Aorta (tissue), 5 donors: ENCODE data around the gene PLEKHG7. TPM values are rescaled to one million over a fixed set of nuclear protein-coding genes. Genes with fewer than 3 reads are reported as not detected.
A peak's percentile ranks its signal among the peaks of the same experiment; 100 is the strongest.
"Not testable (repeated sequence)": the region's sequence is repeated elsewhere in the genome, so short reads cannot be mapped to it uniquely, and the experiment has no call there.

ENCODE experiments used
- ATAC-seq: fragments of 200-7000 bp; cut with Tn5 transposase; one replicate; pipeline ENCODE4 v1.9.1; 2022; ENCODE audit warnings: moderate library complexity; ENCODE audit not compliant: low FRiP score
- DNase-seq, 2 donors: peaks; one replicate each; pipeline ENCODE4 v3.0.0-alpha.2; 2020
- H3K27ac ChIP-seq, 2 donors: one replicate each; pipeline ENCODE4 v1.5.1; 2013; ENCODE audit warnings: low read length in 2 of 2, mild to moderate bottlenecking in 2 of 2, moderate library complexity in 2 of 2, control low read depth in 1 of 2, inconsistent platforms in 1 of 2, low read depth in 1 of 2
- H3K27me3 ChIP-seq, 2 donors: one replicate each; pipeline ENCODE4 v1.6.1; 2013; ENCODE audit warnings: control low read depth in 1 of 2, low read length in 1 of 2, mild to moderate bottlenecking in 1 of 2, moderate library complexity in 1 of 2; ENCODE audit not compliant: insufficient read depth in 2 of 2, control insufficient read depth in 1 of 2
- H3K36me3 ChIP-seq, 2 donors: one replicate each; pipeline ENCODE4 v1.6.1; 2013; ENCODE audit warnings: control low read depth in 1 of 2, low read length in 1 of 2, mild to moderate bottlenecking in 1 of 2; ENCODE audit not compliant: insufficient read depth in 2 of 2, control insufficient read depth in 1 of 2
- H3K4me1 ChIP-seq, 2 donors: one replicate each; pipeline ENCODE4 v1.6.1; 2013; ENCODE audit warnings: low read length in 2 of 2, control low read depth in 1 of 2, mild to moderate bottlenecking in 1 of 2, moderate library complexity in 1 of 2; ENCODE audit not compliant: insufficient read depth in 2 of 2, control insufficient read depth in 1 of 2
- H3K4me3 ChIP-seq, 2 donors: one replicate each; pipeline ENCODE4 v1.5.1; 2013; ENCODE audit warnings: low read length in 2 of 2, control low read depth in 1 of 2, mild to moderate bottlenecking in 1 of 2
- H3K9me3 ChIP-seq: one replicate; pipeline ENCODE4 v1.6.1; 2013; ENCODE audit warnings: mild to moderate bottlenecking, low read length; ENCODE audit not compliant: control insufficient read depth
- WGBS, 2 donors: extraction: QIAGEN DNeasy Blood & Tissue Kit; methylation state at CpG; one replicate each; pipeline ENCODE4 v1.1.7; 2013; 5-methylcytosine and 5-hydroxymethylcytosine counted together
- intact Hi-C, 2 donors: fragments of 100-400 bp; cut with DNase I; formaldehyde crosslinking; loops; one replicate each; pipeline versions ENCODE4 v1.14.2 to v1.15.0; 2022
- polyA plus RNA-seq, 2 donors: library from polyadenylated mRNA; stranded (reverse); fragments of 200-250 nt; gene quantifications; one replicate each; pipeline ENCODE4 v1.2.3, GENCODE V29; 2013
- total RNA-seq, 2 donors: library from RNA; stranded (reverse); fragmentation: NEBNext Ultra II Directional; extraction: Animal tissue kit (Norgen Biotek cat#: 25700); gene quantifications; one replicate each; pipeline ENCODE4 v1.2.1, GENCODE V29; 2021
- donor health status: healthy with polysubstance abuse.
- donor health status: Bipolar disorder and iron deficiency.
- donor health status: DM: no; HTN: no; CAD: no.
- donor health status: DM: no; HTN: no; CAD: no.
- donor health status: DM: yes; HTN: yes; CAD: no.

The PLEKHG7 gene
- total and polyA plus RNA-seq, 4 donors = not detected

GRCh38 chr12:92668739-92669138 is 34.0 kb upstream of the PLEKHG7 start:
- no peak overlapping the region for H3K27ac ChIP-seq

GRCh38 chr12:92671524-92671923 is 31.3 kb upstream of the PLEKHG7 start:
- intact Hi-C loops = not testable (repeated sequence)
- 96 to 97% methylated on average over 11 of the region's 11 CpGs for WGBS, 2 donors

More at GRCh38 chr12:92668739-92669138, 34.0 kb upstream of the PLEKHG7 start:
- DNase-seq (no peak), ATAC-seq (no peak)
- no peaks in the 10 kb centered on the region for H3K4me1 ChIP-seq
- peaks cover 1% of the 10 kb centered on the region for H3K9me3 ChIP-seq
- no peak overlapping the region for H3K4me3 ChIP-seq
- H3K27me3 ChIP-seq = no peaks in the 10 kb centered on the region
- no peaks in the 10 kb centered on the region for H3K36me3 ChIP-seq
- intact Hi-C loops = no loop called here

GRCh38 chr12:92673756-92674155 is 29.0 kb upstream of the PLEKHG7 start:
- no peak overlapping the region for H3K27ac ChIP-seq
- peaks cover 1% of the 10 kb centered on the region for H3K9me3 ChIP-seq
- intact Hi-C loops = no loop called here
- no peak for ATAC-seq
- no peaks in the 10 kb centered on the region for H3K36me3 ChIP-seq
- WGBS, 2 donors = 80 to 82% methylated on average over 3 of the region's 3 CpGs
- H3K4me1 ChIP-seq = no peaks in the 10 kb centered on the region
- H3K27me3 ChIP-seq = no peaks in the 10 kb centered on the region
- no peak for DNase-seq
- H3K4me3 ChIP-seq = no peak overlapping the region

More at GRCh38 chr12:92671524-92671923, 31.3 kb upstream of the PLEKHG7 start:
- H3K9me3 ChIP-seq, ATAC-seq, H3K4me3 ChIP-seq, H3K4me1 ChIP-seq, H3K27ac ChIP-seq, H3K27me3 ChIP-seq, H3K36me3 ChIP-seq: not testable (repeated sequence)
- peak in 1 of 2 donors; percentile 41 for DNase-seq

GRCh38 chr12:92674500-92674899 is 28.3 kb upstream of the PLEKHG7 start:
- no peaks in the 10 kb centered on the region for H3K4me1 ChIP-seq
- H3K27ac ChIP-seq = no peak overlapping the region
- no peaks in the 10 kb centered on the region for H3K9me3 ChIP-seq
- intact Hi-C loops = no loop called here
- H3K36me3 ChIP-seq = no peaks in the 10 kb centered on the region
- 14 to 43% methylated on average over 3 of the region's 3 CpGs for WGBS, 2 donors
- no peaks in the 10 kb centered on the region for H3K27me3 ChIP-seq
- no peak overlapping the region for H3K4me3 ChIP-seq
- ATAC-seq = no peak
- DNase-seq = no peak

- Histone ChIP-seq H3K4me1 (no peaks in the 10 kb centered on the region), H3K9me3 (no peaks in the 10 kb centered on the region), H3K27me3 (no peaks in the 10 kb centered on the region), H3K27ac (no peak overlapping the region), H3K36me3 (no peaks in the 10 kb centered on the region), H3K4me3 (no peak overlapping the region)
- ATAC-seq = no peak
- no peak for DNase-seq
- WGBS, 2 donors = 78 to 85% methylated on average over 5 of the region's 5 CpGs
- intact Hi-C loops = no loop called here
These were observed 27.5 kb upstream of the PLEKHG7 start for GRCh38 chr12:92675092-92675865.

- Histone ChIP-seq H3K36me3 (no peaks in the 10 kb centered on the region), H3K4me1 (no peaks in the 10 kb centered on the region), H3K9me3 (no peaks in the 10 kb centered on the region), H3K4me3 (no peak overlapping the region), H3K27me3 (no peaks in the 10 kb centered on the region), H3K27ac (no peak overlapping the region)
- WGBS, 2 donors = 85 to 90% methylated on average over 4 of the region's 4 CpGs
- intact Hi-C loops = no loop called here
- DNase-seq (no peak), ATAC-seq (no peak)
These were observed 26.1 kb upstream of the PLEKHG7 start for GRCh38 chr12:92676710-92677109.

GRCh38 chr12:92690601-92691000 is 12.2 kb upstream of the PLEKHG7 start:
- intact Hi-C loops = no loop called here
- no peaks in the 10 kb centered on the region for H3K9me3 ChIP-seq
- ATAC-seq (no peak), DNase-seq (no peak)
- no peaks in the 10 kb centered on the region for H3K27me3 ChIP-seq
- no peak overlapping the region for H3K27ac ChIP-seq
- no peaks in the 10 kb centered on the region for H3K36me3 ChIP-seq
- H3K4me1 ChIP-seq = no peaks in the 10 kb centered on the region
- no peak overlapping the region for H3K4me3 ChIP-seq
- 8 to 28% methylated on average over 1 of the region's 1 CpG for WGBS, 2 donors

- Histone ChIP-seq H3K4me3 (no peak overlapping the region), H3K9me3 (peaks cover 3% of the 10 kb centered on the region), H3K4me1 (no peaks in the 10 kb centered on the region), H3K36me3 (no peaks in the 10 kb centered on the region), H3K27ac (no peak overlapping the region), H3K27me3 (no peaks in the 10 kb centered on the region)
- DNase-seq = no peak
- no peak for ATAC-seq
- 94 to 96% methylated on average over 5 of the region's 5 CpGs for WGBS, 2 donors
- intact Hi-C loops = no loop called here
These were observed 7.7 kb upstream of the PLEKHG7 start for GRCh38 chr12:92695056-92695455.

GRCh38 chr12:92695577-92695976 is 7.2 kb upstream of the PLEKHG7 start:
- 67 to 79% methylated on average over 1 of the region's 1 CpG for WGBS, 2 donors
- intact Hi-C loops = no loop called here
- DNase-seq = no peak
- ATAC-seq = no peak
- H3K27me3 ChIP-seq = no peaks in the 10 kb centered on the region
- H3K4me3 ChIP-seq = no peak overlapping the region
- H3K27ac ChIP-seq = no peak overlapping the region
- peaks cover 3% of the 10 kb centered on the region for H3K9me3 ChIP-seq
- H3K36me3 ChIP-seq = no peaks in the 10 kb centered on the region
- no peaks in the 10 kb centered on the region for H3K4me1 ChIP-seq
